Psoas muscle (tissue), 8 donors: ENCODE data around the gene ACOT11. TPM values are rescaled to one million over a fixed set of nuclear protein-coding genes. Genes with fewer than 3 reads are reported as not detected.
"Not testable (repeated sequence)": the region's sequence is repeated elsewhere in the genome, so short reads cannot be mapped to it uniquely, and the experiment has no call there.

Experiments
- ATAC-seq, 4 donors: fragments of 200-7000 bp; cut with Tn5 transposase; one replicate each; pipeline ENCODE4 v1.9.1; 2020; ENCODE audit warnings: moderate library complexity in 3 of 4, mild to moderate bottlenecking in 2 of 4
- DNase-seq, 2 donors: peaks; one replicate each; pipeline ENCODE4 v3.0.0-alpha.2; 2020
- H3K27ac ChIP-seq: fragments of 200-600 bp; one replicate; pipeline ENCODE4 v1.8.0; 2022
- H3K27me3 ChIP-seq, 3 donors: fragments of 200-600 bp in 1 of 3; one replicate each; pipeline versions ENCODE4 v1.6.1 to v1.8.0; 2013 to 2022; ENCODE audit warnings: low read length in 2 of 3, mild to moderate bottlenecking in 2 of 3, moderate library complexity in 1 of 3; ENCODE audit not compliant: insufficient read depth in 3 of 3
- H3K36me3 ChIP-seq, 2 donors: fragments of 200-600 bp in 1 of 2; one replicate each; pipeline versions ENCODE4 v1.6.1 to v1.8.0; 2013 to 2022; ENCODE audit warnings: low read depth in 1 of 2, mild to moderate bottlenecking in 1 of 2, moderate library complexity in 1 of 2; ENCODE audit not compliant: insufficient read depth in 1 of 2
- H3K4me1 ChIP-seq: fragments of 200-600 bp; one replicate; pipeline ENCODE4 v1.8.0; 2022
- H3K4me3 ChIP-seq: fragments of 200-600 bp; one replicate; pipeline ENCODE4 v1.8.0; 2022; ENCODE audit warnings: mild to moderate bottlenecking
- H3K9me3 ChIP-seq: fragments of 200-600 bp; one replicate; pipeline ENCODE4 v1.8.0; 2022
- CTCF ChIP-seq: fragments of 200-600 bp; IDR thresholded peaks from one replicate; pipeline ENCODE4 v1.8.0; 2022; ENCODE audit warnings: antibody characterized with exemption
- WGBS, 3 donors: extraction: QIAGEN DNeasy Blood & Tissue Kit; methylation state at CpG; one replicate each; pipeline versions ENCODE4 v1.1.6 to v1.1.7; 2013; 5-methylcytosine and 5-hydroxymethylcytosine counted together
- intact Hi-C, 2 donors: fragments of 100-400 bp; cut with DNase I; formaldehyde crosslinking; loops; one replicate each; pipeline versions ENCODE4 v1.11.0 to v1.14.2; 2022
- polyA plus RNA-seq, 3 donors: library from polyadenylated mRNA; stranded (reverse); fragments of 200-250 nt; gene quantifications; one replicate each; pipeline ENCODE4 v1.2.3, GENCODE V29; 2013
- total RNA-seq, 4 donors: library from RNA; stranded (reverse); fragmentation: NEBNext Ultra II Directional in 2 of 4; extraction: Animal tissue kit (Norgen Biotek cat#: 25700) in 2 of 4; gene quantifications; one replicate each; pipeline versions ENCODE4 v1.2.1 to v1.2.4, GENCODE V29; 2021 to 2023
- donor health status: healthy with polysubstance abuse.
- donor health status: DM: no; HTN: no; CAD: no; lungs with moderate emphysema.
- donor health status: Bipolar disorder and iron deficiency.
- donor health status: healthy.
- donor health status: DM: yes; HTN: yes; CAD: no.
- donor health status: DM: no; HTN: no; CAD: no.
- donor health status: DM: no; HTN: no; CAD: no.
- donor health status: DM: yes; HTN: yes; CAD: no.

ACOT11 gene
- total and polyA plus RNA-seq, 7 donors: 0.82 to 13.9 (median 2.4) TPM

- H3K36me3 ChIP-seq: no peaks in the 10 kb centered on the region
- no peak for TF ChIP-seq CTCF
- no peaks in the 10 kb centered on the region for H3K27me3 ChIP-seq
- DNase-seq (no peak), ATAC-seq (no peak)
- no peaks in the 10 kb centered on the region for H3K9me3 ChIP-seq
- no peak overlapping the region for H3K4me3 ChIP-seq
- H3K4me1 ChIP-seq: no peaks in the 10 kb centered on the region
- intact Hi-C loops: no loop called here
- 95 to 100% (median 99%) methylated on average over 2 of the region's 2 CpGs for WGBS, 3 donors
- H3K27ac ChIP-seq: no peak overlapping the region
Observed at GRCh38 chr1:54532033-54532432, 16.0 kb upstream of the ACOT11 start.

GRCh38 chr1:54536656-54537055 is 11.4 kb upstream of the ACOT11 start:
- H3K9me3 ChIP-seq, H3K27me3 ChIP-seq, intact Hi-C loops, ATAC-seq, H3K36me3 ChIP-seq, H3K4me3 ChIP-seq, H3K27ac ChIP-seq, DNase-seq, H3K4me1 ChIP-seq: not testable (repeated sequence)
- 67 to 82% (median 73%) methylated on average over 4 of the region's 4 CpGs for WGBS, 3 donors

- no peak for TF ChIP-seq CTCF
- H3K4me3 ChIP-seq: no peak overlapping the region
- no peaks in the 10 kb centered on the region for H3K36me3 ChIP-seq
- H3K9me3 ChIP-seq: no peaks in the 10 kb centered on the region
- no peak overlapping the region for H3K27ac ChIP-seq
- H3K4me1 ChIP-seq: peaks cover 3% of the 10 kb centered on the region
- 59 to 84% (median 61%) methylated on average over 4 of the region's 4 CpGs for WGBS, 3 donors
- no peaks in the 10 kb centered on the region for H3K27me3 ChIP-seq
- intact Hi-C loops: no loop called here
- no peak for ATAC-seq
- no peak for DNase-seq
Observed at GRCh38 chr1:54537611-54538010, 10.4 kb upstream of the ACOT11 start.

- Histone ChIP-seq H3K9me3 (no peaks in the 10 kb centered on the region), H3K4me1 (peaks cover 9% of the 10 kb centered on the region), H3K27me3 (no peaks in the 10 kb centered on the region), H3K27ac (no peak overlapping the region), H3K36me3 (no peaks in the 10 kb centered on the region), H3K4me3 (no peak overlapping the region)
- DNase-seq (no peak), ATAC-seq (no peak)
- TF ChIP-seq CTCF: no peak
- intact Hi-C loops: no loop called here
- WGBS, 3 donors: 94 to 99% (median 96%) methylated on average over 8 of the region's 8 CpGs
Observed at GRCh38 chr1:54538538-54538937, 9.5 kb upstream of the ACOT11 start.

GRCh38 chr1:54540582-54541295 is 7.3 kb upstream of the ACOT11 start:
- ATAC-seq (no peak), DNase-seq (no peak)
- Histone ChIP-seq H3K36me3 (no peaks in the 10 kb centered on the region), H3K27me3 (no peaks in the 10 kb centered on the region), H3K4me1 (peaks cover 9% of the 10 kb centered on the region), H3K4me3 (no peak overlapping the region), H3K27ac (no peak overlapping the region), H3K9me3 (no peaks in the 10 kb centered on the region)
- TF ChIP-seq CTCF: no peak
- intact Hi-C loops: no loop called here
- 74 to 83% (median 75%) methylated on average over 10 of the region's 10 CpGs for WGBS, 3 donors
